Liver (tissue), 9 donors: ENCODE results near the gene BCAS1. TPM values are rescaled to one million over a fixed set of nuclear protein-coding genes. Genes with fewer than 3 reads are reported as not detected.

Experiments
- DNase-seq: peaks from one replicate; pipeline ENCODE4 v3.0.0-alpha.2; 2017; ENCODE audit warnings: low spot score
- H3K27ac ChIP-seq, 2 donors: one replicate each; pipeline ENCODE4 v1.7.0; 2013; ENCODE audit warnings: inconsistent platforms in 2 of 2, low read length in 2 of 2, control low read depth in 1 of 2, low read depth in 1 of 2, mild to moderate bottlenecking in 1 of 2
- H3K27me3 ChIP-seq, 4 donors: one replicate each; pipeline versions ENCODE4 v1.6.1 to v1.7.0; 2013; ENCODE audit warnings: low read length in 3 of 4, inconsistent platforms in 1 of 4, mild to moderate bottlenecking in 1 of 4, moderate library complexity in 1 of 4; ENCODE audit not compliant: control insufficient read depth in 4 of 4, insufficient read depth in 4 of 4
- H3K36me3 ChIP-seq, 4 donors: one replicate each; pipeline versions ENCODE4 v1.6.1 to v1.7.0; 2013; ENCODE audit warnings: low read length in 3 of 4, mild to moderate bottlenecking in 3 of 4, low read depth in 1 of 4, moderate library complexity in 1 of 4; ENCODE audit not compliant: control insufficient read depth in 4 of 4, insufficient read depth in 3 of 4
- H3K4me1 ChIP-seq, 4 donors: one replicate each; pipeline versions ENCODE4 v1.6.1 to v1.7.0; 2013; ENCODE audit warnings: low read length in 3 of 4, mild to moderate bottlenecking in 3 of 4, moderate library complexity in 1 of 4; ENCODE audit not compliant: control insufficient read depth in 4 of 4, insufficient read depth in 4 of 4
- H3K4me3 ChIP-seq, 3 donors: one replicate each; pipeline versions ENCODE4 v1.6.1 to v1.7.0; 2013; ENCODE audit warnings: low read length in 3 of 3, control low read depth in 1 of 3, low read depth in 1 of 3, mild to moderate bottlenecking in 1 of 3
- H3K9ac ChIP-seq, 2 donors: one replicate each; pipeline ENCODE4 v1.7.0; 2013; ENCODE audit warnings: low read length in 2 of 2, mild to moderate bottlenecking in 2 of 2, moderate library complexity in 2 of 2, control low read depth in 1 of 2, low read depth in 1 of 2
- H3K9me3 ChIP-seq, 4 donors: one replicate each; pipeline versions ENCODE4 v1.6.1 to v1.7.0; 2013; ENCODE audit warnings: low read length in 3 of 4; ENCODE audit not compliant: control insufficient read depth in 4 of 4
- ATF3 ChIP-seq: IDR thresholded peaks from 2 replicates; pipeline ENCODE4 v1.6.1; 2016; ENCODE audit warnings: antibody characterized with exemption
- CTCF ChIP-seq: fragments of 150-350 bp; IDR thresholded peaks from 2 replicates; pipeline ENCODE4 v1.5.1; 2017; ENCODE audit warnings: improper control_type of control experiment, low read depth, low read length; ENCODE audit not compliant: missing input control
- EGR1 ChIP-seq, 2 donors: IDR thresholded peaks; 2 replicates each; pipeline ENCODE4 v1.6.1; 2016 to 2018; ENCODE audit warnings: antibody characterized with exemption in 2 of 2, low read depth in 2 of 2
- FOXA1 ChIP-seq: IDR thresholded peaks from 2 replicates; pipeline ENCODE4 v1.6.1; 2016; ENCODE audit warnings: antibody characterized with exemption
- FOXA2 ChIP-seq: IDR thresholded peaks from 2 replicates; pipeline ENCODE4 v1.6.1; 2016; ENCODE audit warnings: antibody characterized with exemption
- GABPA ChIP-seq, 2 donors: IDR thresholded peaks in 1 of 2; conservative IDR thresholded peaks in 1 of 2; 2 replicates each; pipeline ENCODE4 v1.6.1; 2016; ENCODE audit warnings: antibody characterized with exemption in 2 of 2, mild to moderate bottlenecking in 1 of 2, moderate library complexity in 1 of 2
- HNF4A ChIP-seq, 2 donors: conservative IDR thresholded peaks; 2 replicates each; pipeline ENCODE4 v1.6.1; 2016; ENCODE audit warnings: antibody characterized with exemption in 2 of 2, mild to moderate bottlenecking in 2 of 2
- HNF4G ChIP-seq: IDR thresholded peaks from 2 replicates; pipeline ENCODE4 v1.6.1; 2016; ENCODE audit warnings: antibody characterized with exemption
- JUND ChIP-seq, 2 donors: IDR thresholded peaks; 2 replicates each; pipeline ENCODE4 v1.6.1; 2016; ENCODE audit warnings: antibody characterized with exemption in 2 of 2
- MAX ChIP-seq: IDR thresholded peaks from 2 replicates; pipeline ENCODE4 v1.6.1; 2016; ENCODE audit warnings: antibody characterized with exemption
- NR2F2 ChIP-seq: IDR thresholded peaks from 2 replicates; pipeline ENCODE4 v1.6.1; 2016; ENCODE audit warnings: antibody characterized with exemption
- RAD21 ChIP-seq, 2 donors: IDR thresholded peaks; 2 replicates each; pipeline ENCODE4 v1.6.1; 2016; ENCODE audit warnings: antibody characterized with exemption in 2 of 2, mild to moderate bottlenecking in 2 of 2
- REST ChIP-seq: IDR thresholded peaks from 2 replicates; pipeline ENCODE4 v1.6.1; 2016; ENCODE audit warnings: antibody characterized with exemption, mild to moderate bottlenecking
- RXRA ChIP-seq, 2 donors: IDR thresholded peaks; 2 replicates each; pipeline ENCODE4 v1.6.1; 2017 to 2018; ENCODE audit warnings: antibody characterized with exemption in 2 of 2, mild to moderate bottlenecking in 1 of 2
- SP1 ChIP-seq: IDR thresholded peaks from 2 replicates; pipeline ENCODE4 v1.6.1; 2018; ENCODE audit warnings: antibody characterized with exemption, mild to moderate bottlenecking
- TAF1 ChIP-seq: conservative IDR thresholded peaks from 2 replicates; pipeline ENCODE4 v1.6.1; 2016; ENCODE audit warnings: antibody characterized with exemption, mild to moderate bottlenecking
- YY1 ChIP-seq: IDR thresholded peaks from 2 replicates; pipeline ENCODE4 v1.6.1; 2016; ENCODE audit warnings: antibody characterized with exemption, mild to moderate bottlenecking
- ZBTB33 ChIP-seq: IDR thresholded peaks from 2 replicates; pipeline ENCODE4 v1.6.1; 2016; ENCODE audit warnings: antibody characterized with exemption
- WGBS: extraction: QIAGEN DNeasy Blood & Tissue Kit; methylation state at CpG from one replicate; pipeline ENCODE4 v1.1.7; 2013; 5-methylcytosine and 5-hydroxymethylcytosine counted together
- polyA plus RNA-seq, 2 donors: library from polyadenylated mRNA; stranded (reverse) in 1 of 2; unstranded in 1 of 2; fragments of 200-250 nt in 1 of 2; fragments of >200 nt in 1 of 2; fragmentation: Nextera tagmentation in 1 of 2; extraction: Ambion mirVana in 1 of 2; gene quantifications; one replicate each; pipeline versions ENCODE4 v1.2.1 to v1.2.3, GENCODE V29; 2013 to 2015
- total RNA-seq, 2 donors: library from RNA; depleted of rRNA; stranded (reverse); fragments of >200 nt; gene quantifications; one replicate each; pipeline ENCODE4 v1.2.3, GENCODE V29; 2014
- donor health status: healthy.
- donor health status: healthy.
- donor health status: healthy.
- donor health status: healthy.
- donor health status: healthy.

The BCAS1 gene
- total and polyA plus RNA-seq, 4 donors = under 0.01 to 0.93 (median 0.04) TPM

DNA sequence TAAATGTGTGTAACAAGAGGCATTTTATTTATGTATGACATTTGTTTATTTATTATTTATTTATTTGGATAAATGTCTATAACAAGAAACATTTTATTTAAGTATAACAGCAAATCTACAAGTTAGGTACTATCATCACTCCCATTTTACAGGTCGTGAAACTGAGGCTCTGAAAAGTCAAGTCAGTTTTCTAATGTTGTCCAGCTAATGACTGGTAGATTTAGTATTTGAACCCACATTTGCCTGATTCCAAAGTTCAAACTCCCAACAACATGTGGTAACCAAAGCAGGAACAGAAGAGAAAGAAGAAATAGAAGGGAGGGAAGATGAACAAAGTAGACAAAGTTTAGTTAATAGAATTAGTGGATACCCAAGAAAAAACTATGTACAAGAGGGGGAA, 32.9 kb downstream of the BCAS1 start:
- no peak overlapping the region for H3K27ac ChIP-seq
- WGBS = 90% methylated on average over 1 of the region's 1 CpG
- no peak for DNase-seq
- no peak overlapping the region for H3K9ac ChIP-seq
- H3K4me1 ChIP-seq = no peaks in the 10 kb centered on the region
- TF ChIP-seq EGR1 (IDR thresholded peaks at IDR 0.05; ENCODE audit: low read depth in 2 of 2) (no peak), FOXA1 (no peak), ATF3 (no peak), RAD21 (IDR thresholded peaks at IDR 0.05) (no peak), FOXA2 (no peak), GABPA (IDR thresholded peaks at IDR 0.05 in 1 of 2, conservative IDR thresholded peaks at IDR 0.05 in 1 of 2) (no peak), HNF4A (conservative IDR thresholded peaks at IDR 0.05) (no peak), HNF4G (no peak), ZBTB33 (no peak), TAF1 (no peak), YY1 (no peak), NR2F2 (no peak), RXRA (IDR thresholded peaks at IDR 0.05) (no peak), MAX (no peak), REST (no peak), JUND (IDR thresholded peaks at IDR 0.05) (no peak), SP1 (no peak), CTCF (no peak)
- H3K27me3 ChIP-seq = peaks cover 0 to 4% (median 1%) of the 10 kb centered on the region in 4 donors
- H3K36me3 ChIP-seq = no peaks in the 10 kb centered on the region
- no peak overlapping the region for H3K4me3 ChIP-seq
- peaks cover 0 to 3% (median under 1%) of the 10 kb centered on the region in 4 donors for H3K9me3 ChIP-seq
